GM19452 (cell line): Measurements from ENCODE around the gene EGLN3.
"Not testable (repeated sequence)": the region's sequence is repeated elsewhere in the genome, so short reads cannot be mapped to it uniquely, and the experiment has no call there.

Source experiments
- ATAC-seq: cut with Tn5 transposase; IDR thresholded peaks from one replicate; pipeline ENCODE4 v1.9.1; 2021; ENCODE audit not compliant: unreplicated experiment

EGLN3 gene

GRCh38 chr14:33962466-33962865, 11.6 kb upstream of the EGLN3 start:
- not testable (repeated sequence) for ATAC-seq

- no peak for ATAC-seq
These were observed 11.1 kb upstream of the EGLN3 start for GRCh38 chr14:33962016-33962415.

GRCh38 chr14:33959692-33960151, 8.8 kb upstream of the EGLN3 start:
- ATAC-seq, result no peak

- ATAC-seq, result no peak
These were observed 7.8 kb upstream of the EGLN3 start for GRCh38 chr14:33958605-33959226.

- no peak for ATAC-seq
These were observed 7.1 kb upstream of the EGLN3 start for GRCh38 chr14:33957993-33958392.

- ATAC-seq, result no peak
These were observed 6.4 kb upstream of the EGLN3 start for GRCh38 chr14:33957299-33957698.

GRCh38 chr14:33956640-33957039, 5.8 kb upstream of the EGLN3 start:
- no peak for ATAC-seq

- no peak for ATAC-seq
These were observed 3.2 kb upstream of the EGLN3 start for GRCh38 chr14:33954016-33954598.

GRCh38 chr14:33952541-33952940, 1.7 kb upstream of the EGLN3 start:
- ATAC-seq, result no peak

- no peak for ATAC-seq
These were observed 438 bp upstream of the EGLN3 start for GRCh38 chr14:33951183-33951840.

- no peak for ATAC-seq
These were observed 1.4 kb downstream of the EGLN3 start for GRCh38 chr14:33949411-33949893.

GRCh38 chr14:33948869-33949408, 1.9 kb downstream of the EGLN3 start:
- ATAC-seq, result no peak

GRCh38 chr14:33948145-33948868, 2.6 kb downstream of the EGLN3 start:
- no peak for ATAC-seq

GRCh38 chr14:33946679-33947476, 4.0 kb downstream of the EGLN3 start:
- no peak for ATAC-seq

GRCh38 chr14:33945210-33946088, 5.4 kb downstream of the EGLN3 start:
- no peak for ATAC-seq

GRCh38 chr14:33943096-33943883, 7.6 kb downstream of the EGLN3 start:
- ATAC-seq, result no peak

GRCh38 chr14:33941718-33942117, 9.2 kb downstream of the EGLN3 start:
- no peak for ATAC-seq

- ATAC-seq, result no peak
These were observed 10.3 kb downstream of the EGLN3 start for GRCh38 chr14:33940561-33941011.
